Trophoblast cell (in vitro differentiated cells and primary cell): ENCODE results near the gene CCDC70.
A peak's percentile ranks its signal among the peaks of the same experiment; 100 is the strongest.

Source experiments
- DNase-seq, 2 donors: peaks; one replicate each; pipeline ENCODE4 v3.0.0-alpha.2; 2016
- H2AFZ ChIP-seq: 2 replicates; pipeline ENCODE4 v1.6.1; 2013; ENCODE audit warnings: low read length, moderate library complexity, mild to moderate bottlenecking; ENCODE audit not compliant: insufficient read depth, poor library complexity
- H2AK5ac ChIP-seq: 2 replicates; pipeline ENCODE4 v1.6.1; 2013; ENCODE audit warnings: mild to moderate bottlenecking, low read length
- H2BK120ac ChIP-seq: 2 replicates; pipeline ENCODE4 v1.6.1; 2013; ENCODE audit warnings: low read length, mild to moderate bottlenecking, moderate library complexity; ENCODE audit not compliant: insufficient read depth, poor library complexity
- H2BK12ac ChIP-seq: 2 replicates; pipeline ENCODE4 v1.6.1; 2013; ENCODE audit warnings: mild to moderate bottlenecking, low read length, moderate library complexity
- H2BK5ac ChIP-seq: 2 replicates; pipeline ENCODE4 v1.6.1; 2013; ENCODE audit warnings: low read length, low read depth, moderate library complexity, mild to moderate bottlenecking; ENCODE audit not compliant: poor library complexity
- H3K14ac ChIP-seq: 2 replicates; pipeline ENCODE4 v1.6.1; 2013; ENCODE audit warnings: mild to moderate bottlenecking, low read length
- H3K18ac ChIP-seq: 2 replicates; pipeline ENCODE4 v1.6.1; 2013; ENCODE audit warnings: mild to moderate bottlenecking, low read length
- H3K23ac ChIP-seq: 2 replicates; pipeline ENCODE4 v1.6.1; 2013; ENCODE audit warnings: low read length
- H3K27ac ChIP-seq: 2 replicates; pipeline ENCODE4 v1.5.1; 2013; ENCODE audit warnings: low read depth, mild to moderate bottlenecking, inconsistent platforms, low read length, moderate library complexity
- H3K27me3 ChIP-seq: 2 replicates; pipeline ENCODE4 v1.6.1; 2013; ENCODE audit warnings: inconsistent platforms, mild to moderate bottlenecking, low read length, moderate library complexity; ENCODE audit not compliant: insufficient read depth
- H3K36me3 ChIP-seq, 2 experiments: 1 replicate in 1 of 2; 2 replicates in 1 of 2; pipeline ENCODE4 v1.6.1; 2013; ENCODE audit warnings: low read length in 2 of 2, mild to moderate bottlenecking in 2 of 2, moderate library complexity in 1 of 2; ENCODE audit not compliant: insufficient read depth in 2 of 2, control insufficient read depth in 1 of 2
- H3K4ac ChIP-seq: 2 replicates; pipeline ENCODE4 v1.6.1; 2013; ENCODE audit warnings: low read depth, mild to moderate bottlenecking, low read length, moderate library complexity
- H3K4me1 ChIP-seq, 2 experiments: 1 replicate in 1 of 2; 2 replicates in 1 of 2; pipeline ENCODE4 v1.6.1; 2013; ENCODE audit warnings: low read length in 2 of 2, mild to moderate bottlenecking in 2 of 2, moderate library complexity in 1 of 2; ENCODE audit not compliant: insufficient read depth in 2 of 2, control insufficient read depth in 1 of 2
- H3K4me2 ChIP-seq: 2 replicates; pipeline ENCODE4 v1.6.1; 2013; ENCODE audit warnings: inconsistent platforms, mild to moderate bottlenecking, low read length, moderate library complexity
- H3K4me3 ChIP-seq: 2 replicates; pipeline ENCODE4 v1.5.1; 2013; ENCODE audit warnings: mild to moderate bottlenecking, low read depth, low read length, inconsistent platforms
- H3K79me1 ChIP-seq: one replicate; pipeline ENCODE4 v1.6.1; 2013; ENCODE audit warnings: low read length
- H3K79me2 ChIP-seq: 2 replicates; pipeline ENCODE4 v1.6.1; 2013; ENCODE audit warnings: low read length, mild to moderate bottlenecking; ENCODE audit not compliant: control insufficient read depth, insufficient read depth, poor library complexity
- H3K9ac ChIP-seq: 2 replicates; pipeline ENCODE4 v1.6.1; 2013; ENCODE audit warnings: mild to moderate bottlenecking, low read length
- H3K9me3 ChIP-seq: 2 replicates; pipeline ENCODE4 v1.6.1; 2013; ENCODE audit warnings: low read depth, mild to moderate bottlenecking, control low read depth, inconsistent platforms, low read length; ENCODE audit not compliant: insufficient read depth
- H4K12ac ChIP-seq: 2 replicates; pipeline ENCODE4 v1.6.1; 2013; ENCODE audit warnings: low read depth, mild to moderate bottlenecking, low read length, moderate library complexity
- H4K8ac ChIP-seq: 2 replicates; pipeline ENCODE4 v1.6.1; 2013; ENCODE audit warnings: low read depth, mild to moderate bottlenecking, low read length, moderate library complexity
- H4K91ac ChIP-seq: one replicate; pipeline ENCODE4 v1.6.1; 2013; ENCODE audit warnings: low read depth, mild to moderate bottlenecking, low read length, moderate library complexity
- WGBS: extraction: QIAGEN DNeasy Blood & Tissue Kit; methylation state at CpG from one replicate; pipeline ENCODE4 v1.1.7; 2013; ENCODE audit warnings: missing lambda C conversion rate; ENCODE audit not compliant: insufficient read length, insufficient coverage; ENCODE audit errors: extremely low coverage; 5-methylcytosine and 5-hydroxymethylcytosine counted together

The CCDC70 gene

DNA sequence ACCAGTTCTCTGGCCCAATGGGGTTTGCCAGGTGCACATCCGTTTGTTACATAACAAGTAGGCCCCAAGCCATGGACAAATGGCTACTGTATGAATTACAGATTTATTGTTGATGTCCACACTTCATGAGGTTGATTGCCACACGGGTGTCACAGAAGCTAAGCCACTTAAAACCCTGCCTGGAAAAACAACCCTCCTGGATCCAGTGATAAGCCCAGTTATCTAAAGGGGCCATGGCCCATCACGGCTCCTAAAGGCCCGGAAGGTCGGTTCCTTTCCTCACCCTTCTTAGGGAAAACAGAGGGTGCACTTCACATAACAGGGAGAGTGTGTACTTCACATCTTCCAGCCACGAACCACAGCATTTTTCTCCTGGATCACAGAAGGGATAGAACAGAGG is 20.9 kb upstream of the CCDC70 start:
- Histone ChIP-seq H3K4ac (no peak overlapping the region), H3K14ac (no peak overlapping the region), H2BK5ac (no peak overlapping the region), H3K23ac (no peak overlapping the region), H3K27ac (no peak overlapping the region), H2AFZ (no peak overlapping the region), H3K4me1 (peaks cover 0 to 2% of the 10 kb centered on the region in 2 experiments), H3K18ac (no peak overlapping the region), H3K9ac (no peak overlapping the region), H2BK120ac (no peak overlapping the region), H3K36me3 (no peaks in the 10 kb centered on the region), H2BK12ac (no peak overlapping the region), H3K9me3 (no peaks in the 10 kb centered on the region), H3K4me2 (no peak overlapping the region), H4K12ac (no peak overlapping the region), H4K91ac (no peak overlapping the region), H3K4me3 (no peak overlapping the region), H4K8ac (no peak overlapping the region), H3K79me2 (no peaks in the 10 kb centered on the region), H2AK5ac (no peak overlapping the region), H3K27me3 (no peaks in the 10 kb centered on the region), H3K79me1 (peaks cover 2% of the 10 kb centered on the region)
- WGBS, result no CpG with 5 or more reads among the region's 6 CpGs
- DNase-seq, result no peak

DNA sequence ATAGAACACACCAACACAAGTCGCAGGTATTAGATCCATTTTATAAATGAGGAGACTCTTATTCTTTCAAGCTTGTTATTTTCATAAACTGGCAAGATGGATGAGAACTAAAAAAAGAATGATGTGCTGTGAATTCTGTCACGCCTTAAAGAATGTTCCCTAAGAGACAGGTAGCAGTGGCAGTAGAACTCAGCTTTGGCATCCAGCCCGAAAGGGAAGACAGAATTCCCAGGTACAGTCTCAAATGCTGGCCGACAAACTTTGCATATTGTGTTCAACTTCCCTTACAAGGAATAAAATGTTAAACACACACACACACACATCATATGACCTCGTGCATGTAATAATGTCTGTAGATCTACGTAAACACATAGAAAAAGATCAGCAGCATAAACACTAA is 20.0 kb upstream of the CCDC70 start:
- no peak overlapping the region for H2BK120ac ChIP-seq
- no peak overlapping the region for H3K23ac ChIP-seq
- no peak overlapping the region for H2BK5ac ChIP-seq
- no peaks in the 10 kb centered on the region for H3K27me3 ChIP-seq
- H3K14ac ChIP-seq, result no peak overlapping the region
- no peak overlapping the region for H3K4me3 ChIP-seq
- no peak overlapping the region for H3K9ac ChIP-seq
- no peak overlapping the region for H4K91ac ChIP-seq
- H2AFZ ChIP-seq, result no peak overlapping the region
- no peak overlapping the region for H4K8ac ChIP-seq
- H3K79me1 ChIP-seq, result peaks cover 2% of the 10 kb centered on the region
- no peaks in the 10 kb centered on the region for H3K79me2 ChIP-seq
- no peaks in the 10 kb centered on the region for H3K36me3 ChIP-seq
- no peak overlapping the region for H3K18ac ChIP-seq
- H3K4me2 ChIP-seq, result no peak overlapping the region
- H2AK5ac ChIP-seq, result no peak overlapping the region
- no peak overlapping the region for H4K12ac ChIP-seq
- no peak for DNase-seq
- H3K27ac ChIP-seq, result no peak overlapping the region
- H3K4ac ChIP-seq, result no peak overlapping the region
- WGBS, result no CpG with 5 or more reads among the region's 6 CpGs
- peaks cover 0 to 2% of the 10 kb centered on the region in 2 experiments for H3K4me1 ChIP-seq
- H3K9me3 ChIP-seq, result no peaks in the 10 kb centered on the region
- no peak overlapping the region for H2BK12ac ChIP-seq

DNA sequence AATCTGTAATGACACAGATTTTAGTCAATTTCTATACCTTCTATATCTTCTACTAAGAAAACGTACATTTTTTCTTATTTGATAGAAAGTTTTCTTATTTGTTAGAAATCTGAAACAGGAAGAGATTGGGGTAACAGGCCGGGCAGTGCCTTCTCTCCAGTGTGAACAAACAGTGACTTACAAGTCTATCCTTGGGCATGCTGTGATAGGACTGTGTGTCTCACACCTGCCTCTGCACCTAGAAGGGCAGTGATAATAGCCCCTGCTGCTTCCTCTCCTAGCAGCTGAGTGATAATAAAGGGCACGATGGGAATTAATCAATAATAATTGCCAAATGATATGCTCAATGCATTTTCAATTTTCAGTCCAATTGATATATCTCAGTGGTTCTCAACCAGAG is 18.2 kb upstream of the CCDC70 start:
- no peak overlapping the region for H2BK5ac ChIP-seq
- no peak overlapping the region for H3K18ac ChIP-seq
- WGBS, result no CpG with 5 or more reads among the region's 3 CpGs

DNA sequence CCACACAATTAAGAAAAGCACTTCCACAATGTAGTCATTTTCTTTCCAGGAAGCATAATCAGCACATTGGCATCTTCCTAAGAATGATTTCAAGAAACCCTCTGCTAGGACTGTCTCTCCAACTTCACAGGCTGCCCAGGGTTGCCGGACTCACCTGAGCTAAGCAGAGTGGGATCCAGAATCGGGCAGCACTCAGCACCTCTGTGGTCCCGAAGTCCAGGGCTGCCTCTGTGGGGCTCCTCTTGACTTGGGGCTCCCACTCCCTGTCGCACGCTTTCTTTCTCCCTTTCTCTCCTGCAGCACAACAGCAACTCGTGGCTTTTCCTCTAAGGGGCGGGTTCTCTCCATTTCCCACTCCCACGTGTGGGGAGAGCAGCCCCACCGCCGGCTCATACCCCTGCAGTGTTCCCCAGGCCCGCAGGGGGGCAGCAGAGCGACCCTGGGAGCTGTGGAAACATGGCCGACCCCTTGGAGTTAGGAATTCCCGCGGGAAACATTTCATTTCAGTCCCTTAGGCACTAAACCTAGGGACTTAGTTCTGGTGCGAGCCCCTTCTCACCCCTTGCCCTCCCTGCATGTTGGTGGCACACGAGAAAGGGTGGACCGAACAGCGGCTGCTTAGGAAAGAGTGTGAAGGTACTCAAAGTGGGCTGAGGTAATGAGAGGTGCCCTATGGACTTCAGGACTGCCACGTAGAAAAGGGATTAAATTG is 16.8 kb upstream of the CCDC70 start, which contains the start of gene TMEM272:
Gene TMEM272, minus strand, starts transcription at position 316 of the 712 bp plus-strand sequence. CDS start 6,647 bp downstream, outside the sequence.
- Histone ChIP-seq H2BK120ac (peak within 1 kb of the TSS; percentile 72), H3K79me2 (no peaks in the 10 kb centered on the region), H4K8ac (peak within 1 kb of the TSS; percentile 99), H3K14ac (peak within 1 kb of the TSS; percentile 71), H3K79me1 (peaks cover 2% of the 10 kb centered on the region), H3K36me3 (no peaks in the 10 kb centered on the region), H3K27me3 (no peaks in the 10 kb centered on the region), H3K23ac (no peak within 1 kb of the TSS), H3K4ac (no peak within 1 kb of the TSS), H3K4me2 (no peak within 1 kb of the TSS), H3K18ac (peak within 1 kb of the TSS; percentile 77), H2AFZ (peak within 1 kb of the TSS; percentile 98), H2BK12ac (no peak within 1 kb of the TSS), H4K91ac (peak within 1 kb of the TSS; percentile 70), H2BK5ac (no peak within 1 kb of the TSS), H3K27ac (no peak within 1 kb of the TSS), H3K9ac (no peak within 1 kb of the TSS), H4K12ac (peak within 1 kb of the TSS; percentile 85), H3K4me1 (peaks cover 0 to 2% of the 10 kb centered on the region in 2 experiments), H2AK5ac (no peak within 1 kb of the TSS), H3K9me3 (no peaks in the 10 kb centered on the region), H3K4me3 (no peak within 1 kb of the TSS)
- DNase-seq, result peak; percentile 60 to 76
- no CpG with 5 or more reads among the region's 20 CpGs for WGBS

More for the DNA sequence above, 18.2 kb upstream of the CCDC70 start:
- Histone ChIP-seq H3K79me2 (no peaks in the 10 kb centered on the region), H3K9me3 (no peaks in the 10 kb centered on the region), H3K9ac (no peak overlapping the region), H3K23ac (no peak overlapping the region), H3K4me1 (peaks cover 0 to 2% of the 10 kb centered on the region in 2 experiments), H2BK120ac (no peak overlapping the region), H2BK12ac (no peak overlapping the region), H3K4ac (no peak overlapping the region), H3K27me3 (no peaks in the 10 kb centered on the region), H3K79me1 (peaks cover 2% of the 10 kb centered on the region), H4K8ac (no peak overlapping the region), H3K36me3 (no peaks in the 10 kb centered on the region), H4K12ac (no peak overlapping the region), H2AK5ac (no peak overlapping the region), H3K4me2 (no peak overlapping the region), H3K14ac (no peak overlapping the region), H3K4me3 (no peak overlapping the region), H3K27ac (no peak overlapping the region), H2AFZ (no peak overlapping the region), H4K91ac (no peak overlapping the region)
- DNase-seq, result no peak
